Common myeloid progenitor, CD34-positive (primary cell): ENCODE data around the gene GADD45GIP1.

Experiments used
- CTCF ChIA-PET: fragments of 350-600 bp; sonication (Branson Sonifier 250); formaldehyde crosslinking; loops from one replicate; lab custom pipeline; 2021; ENCODE audit warnings: antibody characterized with exemption; lab: Charles Lee
- POLR2A ChIA-PET: fragments of 350-600 bp; sonication (Branson Sonifier 250); formaldehyde crosslinking; loops from one replicate; lab custom pipeline; 2021; ENCODE audit warnings: antibody characterized with exemption; lab: Charles Lee
- DNase-seq, 3 donors: peaks; one replicate each; pipeline versions ENCODE4 v3.0.0 to v3.0.0-alpha.2; 2013
- H3K27ac ChIP-seq, 2 experiments: 1 replicate in 1 of 2; 2 replicates in 1 of 2; pipeline ENCODE4 v1.7.0; 2013; ENCODE audit warnings: inconsistent platforms in 2 of 2, low read length in 2 of 2, mild to moderate bottlenecking in 2 of 2, low read depth in 1 of 2, moderate library complexity in 1 of 2; ENCODE audit not compliant: severe bottlenecking in 2 of 2, insufficient read depth in 1 of 2, poor library complexity in 1 of 2
- H3K27me3 ChIP-seq, 5 experiments: replicated peaks in 2 of 5; 1 replicate in 3 of 5; 2 replicates in 2 of 5; pipeline versions ENCODE4 v1.6.1 to v1.7.0; 2013; ENCODE audit warnings: low read length in 4 of 5, mild to moderate bottlenecking in 2 of 5, moderate library complexity in 2 of 5, inconsistent platforms in 1 of 5; ENCODE audit not compliant: insufficient read depth in 5 of 5, control insufficient read depth in 4 of 5
- H3K36me3 ChIP-seq, 4 experiments: 1 replicate in 2 of 4; 2 replicates in 2 of 4; pipeline versions ENCODE4 v1.6.1 to v1.7.0; 2013; ENCODE audit warnings: low read length in 3 of 4, control low read depth in 1 of 4, mild to moderate bottlenecking in 1 of 4; ENCODE audit not compliant: control insufficient read depth in 4 of 4, insufficient read depth in 4 of 4
- H3K4me1 ChIP-seq, 4 experiments: 1 replicate in 3 of 4; 2 replicates in 1 of 4; pipeline versions ENCODE4 v1.6.1 to v1.7.1; 2013; ENCODE audit warnings: low read length in 3 of 4, mild to moderate bottlenecking in 3 of 4, control low read depth in 1 of 4, inconsistent platforms in 1 of 4, moderate library complexity in 1 of 4; ENCODE audit not compliant: control insufficient read depth in 4 of 4, insufficient read depth in 4 of 4; ENCODE audit errors: control extremely low read depth in 1 of 4
- H3K4me3 ChIP-seq, 7 experiments: 1 replicate in 4 of 7; 2 replicates in 3 of 7; pipeline versions ENCODE4 v1.5.1 to v1.7.0; 2013; ENCODE audit warnings: mild to moderate bottlenecking in 7 of 7, low read length in 6 of 7, moderate library complexity in 6 of 7, inconsistent platforms in 2 of 7, low read depth in 2 of 7, control low read depth in 1 of 7; ENCODE audit not compliant: insufficient read depth in 4 of 7, control insufficient read depth in 1 of 7; ENCODE audit errors: extremely low read depth in 1 of 7
- H3K9me3 ChIP-seq, 5 experiments: 1 replicate in 4 of 5; 2 replicates in 1 of 5; pipeline versions ENCODE4 v1.6.1 to v1.7.1; 2013; ENCODE audit warnings: low read length in 4 of 5, mild to moderate bottlenecking in 2 of 5, inconsistent platforms in 1 of 5, low read depth in 1 of 5, moderate library complexity in 1 of 5; ENCODE audit not compliant: control insufficient read depth in 4 of 5, insufficient read depth in 2 of 5; ENCODE audit errors: control extremely low read depth in 1 of 5
- WGBS: methylation state at CpG from one replicate; pipeline ENCODE4 v1.1.5; 2013; ENCODE audit not compliant: insufficient coverage; 5-methylcytosine and 5-hydroxymethylcytosine counted together

Gene GADD45GIP1

DNA sequence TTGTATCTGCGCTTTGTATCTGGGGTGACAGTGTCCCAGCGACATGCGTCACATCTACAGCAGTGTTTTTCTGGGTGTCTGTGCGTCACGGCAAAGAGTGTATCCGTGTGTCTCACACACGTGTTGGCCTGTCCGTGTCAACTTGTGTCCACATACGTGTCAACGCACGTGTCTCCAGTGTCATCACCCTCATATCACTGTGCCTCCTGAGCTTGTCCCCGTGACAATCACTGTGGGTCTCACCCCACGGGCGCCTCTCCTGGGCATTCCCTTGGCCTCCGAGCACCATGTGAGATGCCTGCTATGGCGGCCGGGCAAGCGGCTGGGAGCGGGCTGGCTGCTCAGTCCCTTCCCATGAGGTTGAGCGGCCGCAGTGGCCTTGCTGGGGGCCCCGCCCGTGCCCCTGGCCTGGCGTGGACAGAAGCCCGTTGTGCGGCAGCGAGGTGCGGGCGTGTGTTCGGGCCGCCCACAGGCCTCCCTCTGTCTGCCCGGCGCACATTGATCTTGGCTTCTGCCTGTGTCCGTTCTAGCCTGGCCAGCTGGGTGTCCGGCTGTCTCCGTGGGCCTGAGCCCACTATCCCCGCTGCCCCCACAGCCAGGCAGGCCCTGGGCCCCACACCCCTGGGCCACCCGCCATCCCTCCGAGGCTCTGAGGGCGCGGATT is 44.6 kb upstream of the GADD45GIP1 start:
- no peak overlapping the region for H3K4me3 ChIP-seq
- peaks cover 0 to 6% (median 0%) of the 10 kb centered on the region in 5 experiments for H3K27me3 ChIP-seq
- ChIA-PET POLR2A (no interaction called here), CTCF (interaction anchor here (1.1 to 2.2 kb wide), 3 partner anchors 12 to 94 kb away, joined by 6 to 7 read pairs (median 6); no protein-coding TSS in a partner anchor)
- peaks cover 0 to 8% (median 2%) of the 10 kb centered on the region in 4 experiments for H3K36me3 ChIP-seq
- no peaks in the 10 kb centered on the region for H3K9me3 ChIP-seq
- DNase-seq = no peak
- WGBS = 93% methylated on average over 41 of the region's 41 CpGs
- no peak overlapping the region for H3K27ac ChIP-seq
- H3K4me1 ChIP-seq = peaks cover 0 to 6% (median 3%) of the 10 kb centered on the region in 4 experiments

DNA sequence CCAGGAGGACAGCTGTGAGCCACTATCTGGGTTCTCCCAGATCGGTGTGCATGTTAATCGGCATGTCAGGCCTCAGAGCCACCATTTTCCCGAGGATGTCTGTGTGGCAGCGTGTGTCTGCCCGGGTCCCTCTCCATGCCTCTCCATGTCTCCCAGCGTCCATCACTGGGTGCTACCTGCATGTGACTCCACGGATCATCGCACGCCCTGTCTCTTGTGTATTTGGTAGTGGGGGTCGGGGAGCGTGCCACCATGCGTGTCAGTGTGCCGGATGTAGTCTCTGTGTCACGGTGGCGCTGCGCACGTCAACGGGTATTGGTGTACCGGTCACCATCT is 44.1 kb upstream of the GADD45GIP1 start:
- H3K4me3 ChIP-seq = no peak overlapping the region
- ChIA-PET POLR2A (no interaction called here), CTCF (interaction anchor here (1.2 to 1.9 kb wide), 4 partner anchors 13 to 32 kb away, joined by 3 to 13 read pairs (median 4); no protein-coding TSS in a partner anchor)
- H3K36me3 ChIP-seq = peaks cover 0 to 8% (median 2%) of the 10 kb centered on the region in 4 experiments
- H3K4me1 ChIP-seq = peaks cover 0 to 11% (median 6%) of the 10 kb centered on the region in 4 experiments
- no peak overlapping the region for H3K27ac ChIP-seq
- 96% methylated on average over 13 of the region's 19 CpGs for WGBS
- no peak for DNase-seq
- H3K27me3 ChIP-seq = peaks cover 0 to 7% (median 0%) of the 10 kb centered on the region in 5 experiments
- H3K9me3 ChIP-seq = no peaks in the 10 kb centered on the region

DNA sequence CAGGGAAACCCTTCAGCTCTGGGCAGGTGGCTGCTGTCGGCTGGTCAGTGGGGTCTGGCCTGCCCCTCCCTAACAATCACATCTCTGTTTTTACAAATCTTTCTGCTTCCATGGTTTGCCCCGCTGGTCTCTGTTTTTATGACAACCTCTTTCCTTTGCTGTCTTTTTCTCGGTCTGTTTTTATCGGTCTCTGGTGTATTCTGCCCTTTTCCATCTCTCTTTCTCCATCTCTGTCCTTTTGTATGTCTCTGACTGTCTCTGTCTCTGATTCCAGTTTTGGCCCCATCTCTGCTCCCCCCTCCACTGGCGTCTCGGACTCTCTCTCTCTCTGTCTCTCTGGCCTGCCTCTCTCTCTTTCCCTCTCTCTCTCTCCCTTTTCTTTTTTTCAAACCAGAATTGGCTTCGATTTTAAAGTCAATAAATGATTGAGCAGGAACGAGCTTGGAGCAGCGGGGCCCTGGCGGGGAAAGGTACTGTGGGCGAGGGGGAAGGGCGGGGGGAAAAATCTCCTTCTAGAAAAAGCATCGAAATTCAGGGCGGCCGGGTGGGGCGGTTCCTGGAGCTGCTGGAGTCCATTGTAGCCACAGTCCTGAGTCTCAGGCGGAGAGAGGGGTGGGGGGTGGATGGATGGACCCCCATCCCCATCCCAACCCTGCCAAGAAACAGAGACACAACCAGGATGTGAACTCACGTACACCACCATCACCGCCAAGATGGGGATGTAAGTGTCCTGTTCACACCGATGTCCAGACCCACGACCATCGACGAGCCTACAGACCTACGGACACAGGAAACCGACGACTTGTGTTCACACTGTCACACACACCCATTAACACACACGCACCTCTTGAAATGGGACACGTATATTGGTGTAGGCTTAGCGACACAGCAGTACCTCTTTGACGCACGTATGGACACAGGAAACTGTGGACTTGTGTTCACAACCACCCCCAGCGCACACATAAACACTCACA is 41.2 kb upstream of the GADD45GIP1 start:
- no peak for DNase-seq
- peaks cover 0 to 9% (median 0%) of the 10 kb centered on the region in 5 experiments for H3K27me3 ChIP-seq
- POLR2A ChIA-PET = no interaction called here
- peaks cover 0 to 8% (median 2%) of the 10 kb centered on the region in 4 experiments for H3K36me3 ChIP-seq
- no peak overlapping the region for H3K27ac ChIP-seq
- CTCF ChIA-PET = interaction anchor here (1.2 to 1.5 kb wide), 2 partner anchors 31 to 60 kb away, joined by 3 to 4 read pairs; no protein-coding TSS in a partner anchor
- H3K9me3 ChIP-seq = no peaks in the 10 kb centered on the region
- H3K4me1 ChIP-seq = peaks cover 0 to 22% (median 14%) of the 10 kb centered on the region in 4 experiments
- 97% methylated on average over 25 of the region's 32 CpGs for WGBS
- no peak overlapping the region for H3K4me3 ChIP-seq

DNA sequence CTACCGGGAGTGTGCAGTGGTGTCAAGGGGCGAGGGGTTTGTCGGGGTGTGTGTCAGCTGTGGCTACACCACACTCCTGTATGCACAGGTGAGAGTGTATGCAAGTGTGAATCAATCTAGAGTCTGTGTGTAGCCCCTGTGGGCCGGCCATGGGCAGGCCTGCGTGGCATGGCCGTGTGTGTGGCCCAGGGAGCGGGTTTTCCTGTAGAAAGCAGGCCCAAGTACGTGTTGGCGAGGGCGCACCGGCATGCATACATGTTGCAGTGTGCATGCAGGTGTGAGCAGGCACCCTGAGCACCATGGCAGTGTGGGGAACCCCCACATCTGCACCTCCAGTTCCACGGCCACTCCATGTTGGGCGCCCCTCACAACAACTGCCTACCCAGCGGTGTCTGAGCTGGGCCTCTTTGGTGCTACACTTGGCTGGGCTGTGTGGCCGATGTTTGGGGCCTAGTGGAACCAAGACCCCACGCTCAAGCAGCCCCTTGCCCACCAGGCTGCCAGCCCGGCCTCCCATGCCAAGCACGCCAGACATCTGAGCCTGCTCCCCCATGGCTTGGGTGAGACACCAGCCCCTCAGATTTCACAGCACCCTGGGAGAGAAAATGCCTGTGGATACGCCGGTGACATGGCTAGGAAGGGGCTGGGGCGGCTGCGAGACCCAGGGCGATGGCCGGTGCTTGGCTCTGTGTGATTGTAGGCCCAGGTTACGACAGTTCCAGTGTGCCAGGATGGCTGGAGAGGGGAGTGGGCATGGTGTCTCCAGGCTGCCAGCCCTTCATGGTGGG is 40.4 kb upstream of the GADD45GIP1 start:
- Histone ChIP-seq H3K36me3 (peaks cover 0 to 8% (median 2%) of the 10 kb centered on the region in 4 experiments), H3K27ac (no peak overlapping the region), H3K9me3 (no peaks in the 10 kb centered on the region), H3K4me1 (peaks cover 0 to 22% (median 14%) of the 10 kb centered on the region in 4 experiments), H3K4me3 (peak overlapping the region in 2 of 7 experiments; percentile 79 to 94), H3K27me3 (peaks cover 0 to 9% (median 0%) of the 10 kb centered on the region in 5 experiments)
- ChIA-PET POLR2A (no interaction called here), CTCF (interaction anchor here (0.8 to 1.5 kb wide), 3 partner anchors 32 to 96 kb away, joined by 3 to 4 read pairs (median 3); no protein-coding TSS in a partner anchor)
- DNase-seq = no peak
- 98% methylated on average over 25 of the region's 25 CpGs for WGBS

DNA sequence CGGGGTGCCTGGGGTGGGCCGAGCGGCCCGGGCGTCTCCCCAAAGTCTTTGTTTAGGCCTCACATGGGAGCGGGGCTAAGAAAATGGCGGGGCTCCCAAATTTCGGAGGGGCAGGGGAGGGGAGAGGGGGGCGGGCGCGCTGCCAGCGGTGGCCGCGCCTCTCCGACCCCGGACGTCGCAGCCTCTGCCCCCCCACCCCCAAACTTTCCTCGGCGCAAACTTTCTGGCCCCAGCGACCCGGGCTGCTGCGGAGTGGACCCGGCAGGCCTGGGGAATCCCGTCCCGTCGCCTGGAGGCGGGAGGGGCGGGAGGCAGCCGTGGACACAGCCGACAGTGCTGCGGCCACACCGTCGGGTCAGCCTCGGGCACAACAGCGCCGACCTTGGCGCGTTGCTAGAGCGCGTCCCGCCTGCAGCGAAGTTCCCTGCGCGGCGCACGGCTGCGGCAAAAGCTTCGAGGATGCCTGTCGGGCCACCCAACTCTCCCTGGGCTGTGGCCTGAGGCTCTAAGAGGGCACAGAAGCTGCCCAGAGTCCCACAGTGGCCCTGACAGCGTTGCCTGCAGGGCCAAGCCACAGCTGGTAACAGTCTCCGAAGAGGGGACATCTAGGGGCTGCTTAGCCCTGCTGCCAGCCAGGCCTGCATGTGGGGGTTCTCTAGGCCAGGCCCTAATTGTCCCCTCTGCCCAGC is 39.5 kb upstream of the GADD45GIP1 start:
- Histone ChIP-seq H3K4me1 (peaks cover 0 to 22% (median 14%) of the 10 kb centered on the region in 4 experiments), H3K36me3 (peaks cover 0 to 8% (median 2%) of the 10 kb centered on the region in 4 experiments), H3K27me3 (peaks cover 0 to 9% (median 0%) of the 10 kb centered on the region in 5 experiments), H3K27ac (no peak overlapping the region), H3K9me3 (no peaks in the 10 kb centered on the region), H3K4me3 (peak overlapping the region; percentile 59 to 94 (median 64))
- CTCF ChIA-PET = interaction anchor here (0.8 to 1.5 kb wide), 3 partner anchors 32 to 97 kb away, joined by 3 to 4 read pairs (median 3); no protein-coding TSS in a partner anchor
- POLR2A ChIA-PET = no interaction called here
- WGBS = 49% methylated on average over 31 of the region's 52 CpGs
- no peak for DNase-seq
